HG02642 (cell line): ENCODE measurements around the gene HNRNPH1.
A peak's percentile ranks its signal among the peaks of the same experiment; 100 is the strongest.
"Not testable (repeated sequence)": the region's sequence is repeated elsewhere in the genome, so short reads cannot be mapped to it uniquely, and the experiment has no call there.

Experiments used
- ATAC-seq: cut with Tn5 transposase; IDR thresholded peaks from one replicate; pipeline ENCODE4 v1.9.1; 2021; ENCODE audit warnings: mild to moderate bottlenecking; ENCODE audit not compliant: unreplicated experiment, poor library complexity

HNRNPH1 gene

GRCh38 chr5:179623003-179623905 is at the start of gene HNRNPH1:
Gene HNRNPH1, minus strand, starts transcription at chr5:179623671. Its CDS starts 538 bp downstream, at chr5:179623133.
- ATAC-seq, result peak; percentile 83

GRCh38 chr5:179668391-179668790 is 44.9 kb upstream of the HNRNPH1 start:
- ATAC-seq, result peak; percentile 59

GRCh38 chr5:179661647-179662046 is 38.2 kb upstream of the HNRNPH1 start:
- not testable (repeated sequence) for ATAC-seq

- ATAC-seq, result peak; percentile 66
These were observed 34.8 kb upstream of the HNRNPH1 start for GRCh38 chr5:179658179-179658856.

- ATAC-seq, result peak; percentile 92
These were observed 34.1 kb upstream of the HNRNPH1 start for GRCh38 chr5:179657302-179658178.

GRCh38 chr5:179653135-179653534 is 29.7 kb upstream of the HNRNPH1 start:
- not testable (repeated sequence) for ATAC-seq

- not testable (repeated sequence) for ATAC-seq
These were observed 26.8 kb upstream of the HNRNPH1 start for GRCh38 chr5:179650245-179650644.

- not testable (repeated sequence) for ATAC-seq
These were observed 25.8 kb upstream of the HNRNPH1 start for GRCh38 chr5:179649166-179649703.

GRCh38 chr5:179648410-179648809 is 24.9 kb upstream of the HNRNPH1 start:
- ATAC-seq, result no peak

- ATAC-seq, result not testable (repeated sequence)
These were observed 21.3 kb upstream of the HNRNPH1 start for GRCh38 chr5:179644766-179645165.

- ATAC-seq, result not testable (repeated sequence)
These were observed 19.9 kb upstream of the HNRNPH1 start for GRCh38 chr5:179643141-179643920.

- not testable (repeated sequence) for ATAC-seq
These were observed 19.2 kb upstream of the HNRNPH1 start for GRCh38 chr5:179642626-179643025.

- not testable (repeated sequence) for ATAC-seq
These were observed 18.3 kb upstream of the HNRNPH1 start for GRCh38 chr5:179641745-179642144.

- not testable (repeated sequence) for ATAC-seq
These were observed 15.8 kb upstream of the HNRNPH1 start for GRCh38 chr5:179639296-179639695.

GRCh38 chr5:179634370-179635172 is 11.1 kb upstream of the HNRNPH1 start:
- ATAC-seq, result peak; percentile 94

GRCh38 chr5:179633501-179634369 is 10.3 kb upstream of the HNRNPH1 start:
- peak; percentile 64 for ATAC-seq

- no peak for ATAC-seq
These were observed 1.4 kb upstream of the HNRNPH1 start for GRCh38 chr5:179624841-179625271.
